Ishikawa (cell line): ENCODE measurements around the gene SCTR.

Source experiments
- CEBPB ChIP-seq: IDR thresholded peaks from 2 replicates; pipeline ENCODE4 v1.6.1; 2012
- CREB1 ChIP-seq: IDR thresholded peaks from 2 replicates; pipeline ENCODE4 v1.6.1; 2012; ENCODE audit warnings: low read depth
- EGR1 ChIP-seq: IDR thresholded peaks from 2 replicates; pipeline ENCODE4 v1.6.1; 2012
- EP300 ChIP-seq: IDR thresholded peaks from 2 replicates; pipeline ENCODE4 v1.6.1; 2012; ENCODE audit warnings: borderline replicate concordance
- FOXM1 ChIP-seq: IDR thresholded peaks from 2 replicates; pipeline ENCODE4 v1.6.1; 2012; ENCODE audit warnings: low read depth, borderline replicate concordance
- NFIC ChIP-seq: IDR thresholded peaks from 2 replicates; pipeline ENCODE4 v1.6.1; 2012
- RAD21 ChIP-seq: IDR thresholded peaks from 2 replicates; pipeline ENCODE4 v1.6.1; 2012; ENCODE audit warnings: low read depth
- TAF1 ChIP-seq: IDR thresholded peaks from 2 replicates; pipeline ENCODE4 v1.6.1; 2012; ENCODE audit warnings: low read depth, mild to moderate bottlenecking
- TCF12 ChIP-seq: IDR thresholded peaks from 2 replicates; pipeline ENCODE4 v1.6.1; 2012; ENCODE audit warnings: low read depth
- TEAD4 ChIP-seq: IDR thresholded peaks from 2 replicates; pipeline ENCODE4 v1.6.1; 2012
- YY1 ChIP-seq: IDR thresholded peaks from 2 replicates; pipeline ENCODE4 v1.6.1; 2012; ENCODE audit warnings: low read depth
- ZBTB7A ChIP-seq: IDR thresholded peaks from 2 replicates; pipeline ENCODE4 v1.6.1; 2012; ENCODE audit warnings: low read depth
- TF ChIP-seq, protein P1 (sequence below): IDR thresholded peaks from 2 replicates; pipeline ENCODE4 v1.6.1; 2012; ENCODE audit warnings: low read depth, mild to moderate bottlenecking
- TF ChIP-seq, protein P2 (sequence below): IDR thresholded peaks from 2 replicates; pipeline ENCODE4 v1.6.1; 2012
- TF ChIP-seq, protein P3 (sequence below): IDR thresholded peaks from 2 replicates; pipeline ENCODE4 v1.6.1; 2012

Gene SCTR

DNA sequence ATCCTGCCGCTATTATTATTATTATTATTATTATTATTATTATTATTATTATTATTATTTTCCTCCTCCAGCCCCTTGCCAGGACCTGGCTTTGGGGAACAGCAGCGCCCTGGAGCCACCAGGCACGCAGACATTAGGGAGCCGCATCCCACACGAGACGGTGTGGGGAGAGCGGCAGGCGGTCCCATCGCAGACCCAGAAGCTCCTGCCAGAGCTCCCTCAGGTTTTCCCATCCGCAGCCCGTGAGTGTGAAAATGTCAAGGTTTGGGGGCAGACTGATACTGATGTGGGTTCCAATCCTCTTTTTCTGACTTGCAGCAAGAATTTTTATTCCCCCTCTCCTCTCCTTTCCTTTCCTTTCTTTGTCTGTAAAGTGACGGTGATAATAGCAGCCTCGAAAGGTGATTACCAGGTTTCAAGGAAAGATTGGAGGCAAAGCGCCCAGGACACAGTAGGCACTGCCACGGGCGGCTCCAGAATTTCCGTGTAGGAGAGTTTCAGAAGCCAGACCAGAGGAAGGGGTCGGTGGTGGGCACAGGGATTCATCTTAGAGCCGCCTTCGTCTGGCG lies 816 bp downstream of the SCTR start:
- TF ChIP-seq, protein P1, sequence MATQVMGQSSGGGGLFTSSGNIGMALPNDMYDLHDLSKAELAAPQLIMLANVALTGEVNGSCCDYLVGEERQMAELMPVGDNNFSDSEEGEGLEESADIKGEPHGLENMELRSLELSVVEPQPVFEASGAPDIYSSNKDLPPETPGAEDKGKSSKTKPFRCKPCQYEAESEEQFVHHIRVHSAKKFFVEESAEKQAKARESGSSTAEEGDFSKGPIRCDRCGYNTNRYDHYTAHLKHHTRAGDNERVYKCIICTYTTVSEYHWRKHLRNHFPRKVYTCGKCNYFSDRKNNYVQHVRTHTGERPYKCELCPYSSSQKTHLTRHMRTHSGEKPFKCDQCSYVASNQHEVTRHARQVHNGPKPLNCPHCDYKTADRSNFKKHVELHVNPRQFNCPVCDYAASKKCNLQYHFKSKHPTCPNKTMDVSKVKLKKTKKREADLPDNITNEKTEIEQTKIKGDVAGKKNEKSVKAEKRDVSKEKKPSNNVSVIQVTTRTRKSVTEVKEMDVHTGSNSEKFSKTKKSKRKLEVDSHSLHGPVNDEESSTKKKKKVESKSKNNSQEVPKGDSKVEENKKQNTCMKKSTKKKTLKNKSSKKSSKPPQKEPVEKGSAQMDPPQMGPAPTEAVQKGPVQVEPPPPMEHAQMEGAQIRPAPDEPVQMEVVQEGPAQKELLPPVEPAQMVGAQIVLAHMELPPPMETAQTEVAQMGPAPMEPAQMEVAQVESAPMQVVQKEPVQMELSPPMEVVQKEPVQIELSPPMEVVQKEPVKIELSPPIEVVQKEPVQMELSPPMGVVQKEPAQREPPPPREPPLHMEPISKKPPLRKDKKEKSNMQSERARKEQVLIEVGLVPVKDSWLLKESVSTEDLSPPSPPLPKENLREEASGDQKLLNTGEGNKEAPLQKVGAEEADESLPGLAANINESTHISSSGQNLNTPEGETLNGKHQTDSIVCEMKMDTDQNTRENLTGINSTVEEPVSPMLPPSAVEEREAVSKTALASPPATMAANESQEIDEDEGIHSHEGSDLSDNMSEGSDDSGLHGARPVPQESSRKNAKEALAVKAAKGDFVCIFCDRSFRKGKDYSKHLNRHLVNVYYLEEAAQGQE, result no peak
- TF ChIP-seq YY1 (no peak), TAF1 (no peak), CREB1 (no peak), FOXM1 (no peak), TEAD4 (no peak), CEBPB (no peak), RAD21 (no peak), EGR1 (no peak), EP300 (no peak), TCF12 (no peak), NFIC (no peak), ZBTB7A (no peak)
- TF ChIP-seq, protein P2, sequence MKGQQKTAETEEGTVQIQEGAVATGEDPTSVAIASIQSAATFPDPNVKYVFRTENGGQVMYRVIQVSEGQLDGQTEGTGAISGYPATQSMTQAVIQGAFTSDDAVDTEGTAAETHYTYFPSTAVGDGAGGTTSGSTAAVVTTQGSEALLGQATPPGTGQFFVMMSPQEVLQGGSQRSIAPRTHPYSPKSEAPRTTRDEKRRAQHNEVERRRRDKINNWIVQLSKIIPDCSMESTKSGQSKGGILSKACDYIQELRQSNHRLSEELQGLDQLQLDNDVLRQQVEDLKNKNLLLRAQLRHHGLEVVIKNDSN, result no peak
- TF ChIP-seq, protein P3, sequence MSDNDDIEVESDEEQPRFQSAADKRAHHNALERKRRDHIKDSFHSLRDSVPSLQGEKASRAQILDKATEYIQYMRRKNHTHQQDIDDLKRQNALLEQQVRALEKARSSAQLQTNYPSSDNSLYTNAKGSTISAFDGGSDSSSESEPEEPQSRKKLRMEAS, result no peak

DNA sequence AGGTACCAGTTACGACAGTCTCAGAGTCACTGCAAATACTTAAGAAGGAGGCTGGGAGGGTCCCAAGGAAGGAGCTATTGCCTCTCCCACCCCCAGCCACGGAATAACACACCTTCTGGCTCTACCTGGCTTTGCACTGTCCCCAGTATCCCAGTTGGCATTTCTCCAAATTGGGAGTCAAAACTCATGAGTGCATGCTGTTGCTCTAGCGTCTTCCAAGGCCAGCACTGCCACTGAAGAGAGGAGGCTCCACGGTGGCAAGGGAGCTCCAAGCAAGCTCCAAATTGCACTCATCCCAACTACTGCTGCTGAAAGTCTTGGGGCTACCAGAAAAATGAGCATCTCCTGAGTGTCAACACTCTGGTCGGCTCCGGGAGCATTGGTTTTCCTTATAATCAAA lies 1.6 kb downstream of the SCTR start:
- TF ChIP-seq EP300 (no peak), ZBTB7A (no peak), CEBPB (no peak), NFIC (no peak), CREB1 (no peak), EGR1 (no peak), FOXM1 (no peak), YY1 (no peak), TAF1 (no peak), TCF12 (no peak), TEAD4 (no peak)
- TF ChIP-seq, protein P2, result no peak
- TF ChIP-seq, protein P1, result no peak

DNA sequence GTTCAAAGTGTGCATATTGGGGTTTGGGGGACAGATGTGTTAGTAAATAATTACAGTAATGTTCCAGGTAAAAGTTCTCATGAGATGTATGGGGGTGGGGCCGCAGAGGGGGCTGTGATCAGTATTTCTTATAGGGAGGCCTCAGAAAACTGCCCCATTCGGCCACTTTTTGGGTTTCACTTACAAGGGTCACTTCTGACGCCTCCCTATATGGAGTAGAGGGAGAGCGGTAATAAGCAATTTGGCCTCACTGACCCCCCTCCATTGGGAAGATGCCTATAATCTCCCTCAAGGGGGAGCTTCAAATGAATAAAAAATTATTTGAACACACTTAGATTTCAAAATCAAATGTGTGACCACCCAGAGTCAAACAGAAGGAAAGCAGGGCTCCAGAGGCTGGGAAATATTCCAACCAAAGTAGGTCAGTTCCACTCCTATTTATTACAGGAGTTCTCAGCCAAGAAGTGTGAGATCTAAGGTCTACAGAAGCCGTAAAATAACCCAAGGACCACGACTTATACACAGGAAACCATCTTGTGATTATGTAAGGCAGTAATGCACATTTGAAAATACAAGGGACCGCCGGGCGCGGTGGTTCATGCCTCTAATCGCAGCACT lies 2.7 kb downstream of the SCTR start:
- no peak for TF ChIP-seq EP300
- TF ChIP-seq NFIC, result no peak
- TF ChIP-seq TCF12, result no peak
- no peak for TF ChIP-seq CEBPB
- no peak for TF ChIP-seq EGR1
- TF ChIP-seq, protein P1, result no peak
- TF ChIP-seq, protein P2, result no peak
- no peak for TF ChIP-seq TEAD4
- TF ChIP-seq CREB1, result no peak
- no peak for TF ChIP-seq FOXM1
- TF ChIP-seq ZBTB7A, result no peak
- no peak for TF ChIP-seq TAF1
- TF ChIP-seq RAD21, result no peak
- TF ChIP-seq, protein P3, result no peak
- TF ChIP-seq YY1, result no peak
